Adipocyte (in vitro differentiated cells): ENCODE measurements around the gene HRC.
"Not testable (repeated sequence)": the region's sequence is repeated elsewhere in the genome, so short reads cannot be mapped to it uniquely, and the experiment has no call there.

Source experiments
- DNase-seq: peaks from one replicate; pipeline ENCODE4 v3.0.0-alpha.2; 2015; ENCODE audit warnings: low read depth
- H3K27me3 ChIP-seq: replicated peaks from 2 replicates; pipeline ENCODE4 v1.7.0; 2013; ENCODE audit warnings: mild to moderate bottlenecking, low read length, moderate library complexity; ENCODE audit not compliant: control insufficient read depth, insufficient read depth
- H3K36me3 ChIP-seq: 2 replicates; pipeline ENCODE4 v1.7.0; 2013; ENCODE audit warnings: low read length, mild to moderate bottlenecking, moderate library complexity; ENCODE audit not compliant: control insufficient read depth, insufficient read depth, severe bottlenecking
- H3K4me1 ChIP-seq: 2 replicates; pipeline ENCODE4 v1.7.0; 2013; ENCODE audit warnings: mild to moderate bottlenecking, low read length, moderate library complexity; ENCODE audit not compliant: control insufficient read depth, insufficient read depth
- H3K4me3 ChIP-seq: 2 replicates; pipeline ENCODE4 v1.7.0; 2013; ENCODE audit warnings: mild to moderate bottlenecking, low read length, moderate library complexity
- H3K9ac ChIP-seq: 2 replicates; pipeline ENCODE4 v1.7.0; 2013; ENCODE audit warnings: mild to moderate bottlenecking, low read length, moderate library complexity
- H3K9me3 ChIP-seq: 2 replicates; pipeline ENCODE4 v1.7.0; 2013; ENCODE audit warnings: mild to moderate bottlenecking, low read length, moderate library complexity; ENCODE audit not compliant: control insufficient read depth

The HRC gene

GRCh38 chr19:49182848-49183375 is 27.7 kb upstream of the HRC start:
- no peaks in the 10 kb centered on the region for H3K4me1 ChIP-seq
- H3K27me3 ChIP-seq, result no peaks in the 10 kb centered on the region
- peaks cover 46% of the 10 kb centered on the region for H3K36me3 ChIP-seq
- no peaks in the 10 kb centered on the region for H3K9me3 ChIP-seq
- DNase-seq, result no peak
- H3K9ac ChIP-seq, result no peak overlapping the region
- no peak overlapping the region for H3K4me3 ChIP-seq

DNA sequence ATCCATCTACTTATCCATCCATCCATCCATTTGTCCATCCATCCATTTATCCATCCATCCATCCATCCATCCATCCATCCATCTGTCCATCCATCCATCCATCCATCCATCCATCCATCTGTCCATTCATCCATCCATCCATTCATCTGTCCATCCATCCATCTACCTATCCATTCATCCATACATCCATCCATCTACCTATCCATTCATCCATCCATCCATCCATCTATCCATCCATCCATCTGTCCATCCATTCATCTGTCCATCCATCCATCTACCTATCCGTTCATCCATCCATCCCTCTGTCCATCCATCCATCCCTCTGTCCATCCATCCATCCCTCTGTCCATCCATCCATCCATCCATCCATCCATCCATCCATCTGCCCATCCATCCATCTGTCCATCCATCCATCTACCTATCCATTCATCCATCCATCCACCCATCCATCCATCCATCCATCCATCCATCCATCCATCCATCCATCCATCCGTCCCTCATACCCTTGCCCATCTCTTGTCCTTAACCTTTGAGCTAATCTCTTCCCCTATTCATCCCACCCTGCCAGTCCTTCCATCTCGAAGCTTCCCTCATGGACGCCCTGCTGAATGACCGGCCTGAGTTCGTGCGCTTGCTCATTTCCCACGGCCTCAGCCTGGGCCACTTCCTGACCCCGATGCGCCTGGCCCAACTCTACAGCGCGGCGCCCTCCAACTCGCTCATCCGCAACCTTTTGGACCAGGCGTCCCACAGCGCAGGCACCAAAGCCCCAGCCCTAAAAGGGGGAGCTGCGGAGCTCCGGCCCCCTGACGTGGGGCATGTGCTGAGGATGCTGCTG is 27.0 kb upstream of the HRC start:
- H3K4me3 ChIP-seq, H3K9ac ChIP-seq, H3K4me1 ChIP-seq, H3K9me3 ChIP-seq, H3K27me3 ChIP-seq, DNase-seq: not testable (repeated sequence)
- peaks cover 47% of the 10 kb centered on the region for H3K36me3 ChIP-seq

- Histone ChIP-seq H3K4me1 (no peaks in the 10 kb centered on the region), H3K4me3 (no peak overlapping the region), H3K9me3 (no peaks in the 10 kb centered on the region), H3K27me3 (no peaks in the 10 kb centered on the region), H3K9ac (no peak overlapping the region), H3K36me3 (peaks cover 34% of the 10 kb centered on the region)
- DNase-seq, result no peak
Measured at GRCh38 chr19:49180659-49181058, 25.5 kb upstream of the HRC start.

- Histone ChIP-seq H3K4me3 (no peak overlapping the region), H3K36me3 (peaks cover 59% of the 10 kb centered on the region), H3K9ac (no peak overlapping the region), H3K9me3 (no peaks in the 10 kb centered on the region), H3K27me3 (no peaks in the 10 kb centered on the region), H3K4me1 (no peaks in the 10 kb centered on the region)
- DNase-seq, result no peak
Measured at GRCh38 chr19:49173198-49173597, 18.0 kb upstream of the HRC start.

DNA sequence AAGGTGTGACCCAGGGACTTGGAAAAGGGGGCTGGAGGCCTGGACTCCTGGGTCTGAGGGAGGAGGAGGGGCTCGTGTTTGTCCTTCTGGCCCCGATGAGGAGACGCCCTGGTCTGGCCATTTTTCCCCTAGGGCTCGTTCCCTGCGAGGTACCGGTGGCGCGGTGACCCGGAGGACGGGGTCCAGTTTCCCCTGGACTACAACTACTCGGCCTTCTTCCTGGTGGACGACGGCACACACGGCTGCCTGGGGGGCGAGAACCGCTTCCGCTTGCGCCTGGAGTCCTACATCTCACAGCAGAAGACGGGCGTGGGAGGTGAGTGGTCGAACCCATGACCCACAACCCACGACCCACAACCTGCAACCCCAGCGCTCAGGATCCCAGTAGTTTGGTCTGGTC is 13.2 kb upstream of the HRC start:
- no peaks in the 10 kb centered on the region for H3K4me1 ChIP-seq
- peaks cover 54% of the 10 kb centered on the region for H3K36me3 ChIP-seq
- DNase-seq, result no peak

DNA sequence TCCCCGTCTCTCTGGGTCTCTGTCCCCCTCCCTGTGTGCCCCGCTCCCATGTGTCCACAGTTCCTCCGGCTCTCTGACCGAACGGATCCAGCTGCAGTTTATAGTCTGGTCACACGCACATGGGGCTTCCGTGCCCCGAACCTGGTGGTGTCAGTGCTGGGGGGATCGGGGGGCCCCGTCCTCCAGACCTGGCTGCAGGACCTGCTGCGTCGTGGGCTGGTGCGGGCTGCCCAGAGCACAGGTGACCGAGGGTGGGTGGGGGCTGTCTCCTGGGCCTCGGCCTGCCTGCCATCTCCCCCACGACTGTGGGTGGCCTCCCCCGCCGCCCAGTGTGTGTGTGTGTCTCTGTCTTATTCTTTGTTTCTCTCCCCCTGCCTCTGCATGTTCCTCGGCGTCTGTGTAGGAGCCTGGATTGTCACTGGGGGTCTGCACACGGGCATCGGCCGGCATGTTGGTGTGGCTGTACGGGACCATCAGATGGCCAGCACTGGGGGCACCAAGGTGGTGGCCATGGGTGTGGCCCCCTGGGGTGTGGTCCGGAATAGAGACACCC is 12.7 kb upstream of the HRC start:
- Histone ChIP-seq H3K36me3 (peaks cover 49% of the 10 kb centered on the region), H3K9ac (no peak overlapping the region), H3K27me3 (no peaks in the 10 kb centered on the region), H3K9me3 (no peaks in the 10 kb centered on the region), H3K4me1 (no peaks in the 10 kb centered on the region), H3K4me3 (no peak overlapping the region)
- DNase-seq, result no peak

More for the DNA sequence above, 13.2 kb upstream of the HRC start:
- Histone ChIP-seq H3K27me3 (no peaks in the 10 kb centered on the region), H3K9ac (no peak overlapping the region), H3K4me3 (no peak overlapping the region), H3K9me3 (no peaks in the 10 kb centered on the region)

GRCh38 chr19:49165865-49166301 is 10.7 kb upstream of the HRC start:
- no peak overlapping the region for H3K9ac ChIP-seq
- no peaks in the 10 kb centered on the region for H3K27me3 ChIP-seq
- no peak for DNase-seq
- H3K36me3 ChIP-seq, result peaks cover 28% of the 10 kb centered on the region
- H3K4me3 ChIP-seq, result no peak overlapping the region
- H3K4me1 ChIP-seq, result no peaks in the 10 kb centered on the region
- H3K9me3 ChIP-seq, result no peaks in the 10 kb centered on the region

- no peak for DNase-seq
- H3K9me3 ChIP-seq, result no peaks in the 10 kb centered on the region
- H3K36me3 ChIP-seq, result peaks cover 22% of the 10 kb centered on the region
- no peaks in the 10 kb centered on the region for H3K4me1 ChIP-seq
- H3K27me3 ChIP-seq, result no peaks in the 10 kb centered on the region
- H3K4me3 ChIP-seq, result no peak overlapping the region
- no peak overlapping the region for H3K9ac ChIP-seq
Measured at GRCh38 chr19:49165111-49165750, 10.0 kb upstream of the HRC start.

DNA sequence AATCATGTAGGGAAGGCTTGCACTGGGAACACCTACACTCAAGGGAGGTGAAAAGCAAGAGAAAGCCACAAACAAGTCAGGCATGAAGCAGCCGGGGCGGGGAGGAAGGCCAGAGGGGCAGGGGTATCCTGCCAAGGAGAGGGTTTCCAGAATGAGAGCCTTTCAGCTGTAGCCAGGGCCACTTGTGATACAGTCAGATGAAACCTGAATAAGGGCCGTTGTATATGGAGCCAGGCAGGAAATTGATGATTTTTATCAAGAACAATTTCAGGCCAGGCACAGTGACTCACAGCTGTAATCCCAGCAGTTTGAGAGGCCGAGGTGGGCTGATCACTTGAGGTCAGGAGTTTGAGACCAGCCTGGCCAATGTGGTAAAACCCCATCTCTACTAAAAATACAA is 6.8 kb upstream of the HRC start:
- H3K9ac ChIP-seq, result no peak overlapping the region
- peaks cover 10% of the 10 kb centered on the region for H3K4me1 ChIP-seq
- DNase-seq, result no peak
- H3K36me3 ChIP-seq, result peaks cover 10% of the 10 kb centered on the region
- no peaks in the 10 kb centered on the region for H3K27me3 ChIP-seq
- no peaks in the 10 kb centered on the region for H3K9me3 ChIP-seq
- H3K4me3 ChIP-seq, result no peak overlapping the region

DNA sequence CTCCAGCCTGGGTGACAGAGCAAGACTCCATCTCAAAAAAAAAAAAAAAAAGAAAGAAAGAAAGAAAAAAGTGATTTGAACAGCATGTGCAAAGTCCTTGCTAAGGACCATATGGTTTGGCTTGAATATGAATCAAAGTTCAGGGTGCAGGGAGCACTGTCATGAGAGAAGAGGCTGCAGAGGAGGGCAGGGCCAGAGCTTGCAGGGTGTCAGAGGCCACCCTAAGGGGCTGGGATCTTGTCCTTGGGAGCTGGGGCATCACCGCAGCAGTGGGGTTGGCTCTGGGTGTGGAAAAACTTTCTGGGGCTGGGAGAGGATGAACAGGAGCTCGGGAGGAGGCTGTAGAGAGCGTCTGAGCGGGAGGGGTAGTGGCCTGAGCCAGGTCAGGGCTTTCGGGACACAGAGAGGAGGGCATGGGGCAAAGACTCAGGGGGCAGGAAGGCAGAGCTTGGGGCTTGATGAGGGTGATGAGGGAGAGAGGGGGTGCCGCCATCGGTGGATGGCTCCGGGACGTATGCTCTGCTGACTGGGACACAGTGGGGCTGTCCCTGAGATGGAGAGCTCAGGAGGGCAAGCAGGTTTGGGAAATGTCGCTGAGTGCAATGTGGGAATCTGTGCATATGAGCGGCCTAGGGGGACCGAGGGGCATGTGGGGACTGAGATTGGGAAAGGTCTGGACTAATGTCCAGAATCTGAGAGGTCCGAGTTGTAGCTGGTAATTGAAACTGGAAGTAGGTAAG is 5.4 kb upstream of the HRC start:
- H3K9ac ChIP-seq, result no peak overlapping the region
- H3K4me3 ChIP-seq, result no peak overlapping the region
- H3K9me3 ChIP-seq, result no peaks in the 10 kb centered on the region
- H3K27me3 ChIP-seq, result peaks cover 4% of the 10 kb centered on the region
- peaks cover 10% of the 10 kb centered on the region for H3K4me1 ChIP-seq
- H3K36me3 ChIP-seq, result peaks cover 9% of the 10 kb centered on the region
- DNase-seq, result no peak
